NCI-H82 treated with DMSO at 0.1 percent for 48 hours (cell line): ENCODE results near the gene SLC9B1.
"Not testable (repeated sequence)": the region's sequence is repeated elsewhere in the genome, so short reads cannot be mapped to it uniquely, and the experiment has no call there.

Source experiments
- DNase-seq: peaks from one replicate; lab custom pipeline; 2025; ENCODE audit not compliant: unreplicated experiment; lab: John Stamatoyannopoulos, UW

The SLC9B1 gene

GRCh38 chr4:102878901-102879300 is 140.6 kb downstream of the SLC9B1 start:
- DNase-seq, result no peak

- not testable (repeated sequence) for DNase-seq
Measured at GRCh38 chr4:102878349-102878748, 141.2 kb downstream of the SLC9B1 start.

GRCh38 chr4:102877477-102878106 is 141.9 kb downstream of the SLC9B1 start:
- not testable (repeated sequence) for DNase-seq

- no peak for DNase-seq
Measured at GRCh38 chr4:102871772-102872171, 147.7 kb downstream of the SLC9B1 start.

GRCh38 chr4:102869569-102870197 is 149.8 kb downstream of the SLC9B1 start:
- DNase-seq, result no peak

- peak; percentile 73 for DNase-seq
Measured at GRCh38 chr4:102868781-102869568, 150.5 kb downstream of the SLC9B1 start, which contains the start of gene CISD2. Gene CISD2, plus strand, starts transcription at chr4:102868992. Its CDS starts 93 bp downstream, at chr4:102869085.

GRCh38 chr4:102868153-102868780 is 151.2 kb downstream of the SLC9B1 start:
- DNase-seq, result peak; percentile 58

GRCh38 chr4:102867278-102868152 is 152.0 kb downstream of the SLC9B1 start:
- DNase-seq, result peak; percentile 1

- not testable (repeated sequence) for DNase-seq
Measured at GRCh38 chr4:102865327-102865726, 154.2 kb downstream of the SLC9B1 start.

- DNase-seq, result no peak
Measured at GRCh38 chr4:102862747-102863146, 156.8 kb downstream of the SLC9B1 start.

- no peak for DNase-seq
Measured at GRCh38 chr4:102862016-102862415, 157.5 kb downstream of the SLC9B1 start.

GRCh38 chr4:102860611-102861324 is 158.7 kb downstream of the SLC9B1 start:
- no peak for DNase-seq

- DNase-seq, result no peak
Measured at GRCh38 chr4:102858828-102859464, 160.6 kb downstream of the SLC9B1 start.
